Measurements from ENCODE around the gene FFAR2.
"Not testable (repeated sequence)": the region's sequence is repeated elsewhere in the genome, so short reads cannot be mapped to it uniquely, and the experiment has no call there.

FFAR2 gene

GRCh38 chr19:35458192-35458591, 10.1 kb downstream of the FFAR2 start:
- no peak for DNase-seq

- DNase-seq, result no peak
These were observed 10.8 kb downstream of the FFAR2 start for GRCh38 chr19:35458731-35459391.

- no peak for DNase-seq
These were observed 11.5 kb downstream of the FFAR2 start for GRCh38 chr19:35459414-35460082.

GRCh38 chr19:35460608-35461007, 12.6 kb downstream of the FFAR2 start:
- no peak for DNase-seq

GRCh38 chr19:35461060-35461459, 13.0 kb downstream of the FFAR2 start:
- no peak for DNase-seq

- not testable (repeated sequence) for DNase-seq
These were observed 13.7 kb downstream of the FFAR2 start for GRCh38 chr19:35461788-35462187.

- peak; percentile 10 to 86 (median 62) for DNase-seq
These were observed 14.5 kb downstream of the FFAR2 start for GRCh38 chr19:35462476-35462953.

GRCh38 chr19:35462956-35463355, 14.9 kb downstream of the FFAR2 start:
- not testable (repeated sequence) for DNase-seq

- DNase-seq, result no peak
These were observed 18.2 kb downstream of the FFAR2 start for GRCh38 chr19:35466259-35466658.

GRCh38 chr19:35468637-35469036, 20.6 kb downstream of the FFAR2 start:
- DNase-seq, result peak; percentile 29 to 54 (median 46)

GRCh38 chr19:35470128-35470527, 22.1 kb downstream of the FFAR2 start:
- no peak for DNase-seq

- DNase-seq, result not testable (repeated sequence)
These were observed 23.0 kb downstream of the FFAR2 start for GRCh38 chr19:35471075-35471474.

- DNase-seq, result no peak
These were observed 23.9 kb downstream of the FFAR2 start for GRCh38 chr19:35471946-35472345.

GRCh38 chr19:35474104-35474503, 26.0 kb downstream of the FFAR2 start:
- DNase-seq, result no peak

- DNase-seq, result not testable (repeated sequence)
These were observed 26.5 kb downstream of the FFAR2 start for GRCh38 chr19:35474594-35474993.

GRCh38 chr19:35476149-35476548, 28.1 kb downstream of the FFAR2 start:
- DNase-seq, result no peak

- no peak for DNase-seq
These were observed 31.0 kb downstream of the FFAR2 start for GRCh38 chr19:35478794-35479677.

- no peak for DNase-seq
These were observed 35.0 kb downstream of the FFAR2 start for GRCh38 chr19:35483089-35483488.

- DNase-seq, result no peak
These were observed 36.4 kb downstream of the FFAR2 start for GRCh38 chr19:35484252-35485036.

- DNase-seq, result no peak
These were observed 38.2 kb downstream of the FFAR2 start for GRCh38 chr19:35486268-35486708.

- DNase-seq, result no peak
These were observed 39.7 kb downstream of the FFAR2 start for GRCh38 chr19:35487656-35488182.

- DNase-seq, result no peak
These were observed 40.6 kb downstream of the FFAR2 start for GRCh38 chr19:35488677-35489076.

Measured in stimulated activated naive CD4-positive, alpha-beta T cell (primary cell).